ENCODE measurements around the gene STYX. TPM values are rescaled to one million over a fixed set of nuclear protein-coding genes. Genes with fewer than 3 reads are reported as not detected.
A peak's percentile ranks its signal among the peaks of the same experiment; 100 is the strongest.

The STYX gene
- total and polyA plus RNA-seq, 2 of the 8 experiments (the other 6 are each of a cell fraction or from before 2014, with no cell fraction given): 8.3 to 29.0 TPM

DNA sequence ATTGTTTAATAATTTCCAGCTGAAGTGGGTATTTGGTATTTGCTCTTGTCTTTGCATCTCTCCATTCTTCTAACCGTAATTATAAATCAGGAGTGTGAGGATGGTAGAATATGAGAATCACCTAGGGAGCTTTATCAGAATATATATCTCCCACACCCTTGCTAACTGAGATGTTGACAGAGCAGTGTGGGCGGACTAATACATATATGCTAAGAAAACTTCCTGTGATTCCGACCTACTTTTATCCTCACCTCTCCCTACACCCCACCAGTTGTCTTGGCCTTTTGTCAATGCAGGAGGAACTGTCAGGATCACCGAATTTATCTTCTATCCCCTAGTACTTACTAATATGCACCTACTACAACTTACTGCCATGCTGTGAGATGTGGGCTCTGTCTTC is 76.1 kb downstream of the STYX start:
- H2AFZ ChIP-seq (ENCODE audit: low read length): 0 out of 2 replicates have a peak overlapping the region, but pooled peaks have one; percentile 31
- H3K56ac ChIP-seq (replicated peaks; ENCODE audit: insufficient read length, low read depth, low read length): no peak overlapping the region
- H3K23me2 ChIP-seq (ENCODE audit: low read depth, low read length): 0 out of 2 replicates have a peak, but pooled peaks cover 2% of the 10 kb centered on the region
- no peak for DNase-seq (ENCODE audit: low read depth in 1 of 2, low spot score in 2 of 2)
- H3K4me1 ChIP-seq (replicated peaks in 1 of 4; ENCODE audit: control insufficient read depth in 3 of 4, insufficient read depth in 4 of 4, low read length in 3 of 4): no peaks in the 10 kb centered on the region
- H3K14ac ChIP-seq (ENCODE audit: insufficient read length): no peak overlapping the region
- H3K79me2 ChIP-seq (ENCODE audit: control insufficient read depth in 1 of 2, insufficient read depth in 2 of 2, low read length in 2 of 2): no peaks in the 10 kb centered on the region
- H3K9ac ChIP-seq (replicated peaks in 1 of 4; ENCODE audit: extremely low read depth in 1 of 4, low read depth in 3 of 4, low read length in 3 of 4): no peak overlapping the region
- no peak overlapping the region for H3K18ac ChIP-seq (ENCODE audit: extremely low read depth, low read length)
- no peak overlapping the region for H2BK15ac ChIP-seq (ENCODE audit: low read length)
- no peak overlapping the region for H3K27ac ChIP-seq (ENCODE audit: low read depth, low read length)
- no peaks in the 10 kb centered on the region for H3K27me3 ChIP-seq (replicated peaks in 1 of 4; ENCODE audit: control insufficient read depth in 3 of 4, extremely low read depth in 1 of 4, insufficient read depth in 3 of 4, low read length in 3 of 4)
- H4K20me1 ChIP-seq (replicated peaks in 1 of 2; ENCODE audit: control insufficient read depth in 1 of 2, insufficient read depth in 2 of 2, low read length in 2 of 2): no peaks in the 10 kb centered on the region
- no peak overlapping the region for H4K8ac ChIP-seq (ENCODE audit: extremely low read depth, insufficient read depth, low read length)
- no peak overlapping the region for H2BK20ac ChIP-seq (ENCODE audit: low read length)
- H2BK120ac ChIP-seq (replicated peaks; ENCODE audit: low read depth, low read length): no peak overlapping the region
- TF ChIP-seq SP1 (IDR thresholded peaks at IDR 0.05; ENCODE audit: low read depth, low read length): no peak
- no peak for TF ChIP-seq KDM5A (IDR thresholded peaks at IDR 0.05; ENCODE audit: low read length)
- TF ChIP-seq PHF8 (conservative IDR thresholded peaks at IDR 0.05; ENCODE audit: low read depth, low read length): no peak
- no peak overlapping the region for H3K4ac ChIP-seq (replicated peaks; ENCODE audit: insufficient read length, low read depth, low read length)
- H2BK5ac ChIP-seq (ENCODE audit: low read depth, low read length): no peak overlapping the region
- H3K23ac ChIP-seq (ENCODE audit: insufficient read length): no peak overlapping the region
- no peak overlapping the region for H3K4me3 ChIP-seq (ENCODE audit: extremely low read depth in 1 of 4, insufficient read depth in 2 of 4, low read depth in 3 of 4, low read length in 4 of 4)
- no peak overlapping the region for H4K5ac ChIP-seq (ENCODE audit: insufficient read length, low read depth, low read length)
- no peaks in the 10 kb centered on the region for H3K79me1 ChIP-seq (ENCODE audit: low read depth, low read length)
- H3K9me3 ChIP-seq (ENCODE audit: insufficient read depth in 2 of 2, low read depth in 1 of 2, low read length in 1 of 2): no peaks in the 10 kb centered on the region
- POLR2A ChIA-PET (ENCODE audit: partially characterized antibody): interaction anchor here (1.1 kb wide), 1 partner anchor 15 kb away, joined by 3 read pairs; the partner anchor contains the start of gene GNPNAT1
- no peak overlapping the region for H4K91ac ChIP-seq (replicated peaks; ENCODE audit: insufficient read length, low read length)
- no peaks in the 10 kb centered on the region for H3K36me3 ChIP-seq (ENCODE audit: control insufficient read depth in 2 of 4, insufficient read depth in 4 of 4, low read length in 3 of 4)
- no peak overlapping the region for H2AK5ac ChIP-seq (ENCODE audit: low read depth, low read length)
- CTCF ChIA-PET (ENCODE audit: partially characterized antibody): interaction anchor here (0.9 to 1.0 kb wide), 2 partner anchors 9 to 20 kb away, joined by 3 read pairs; no protein-coding TSS in a partner anchor
- 86% methylated on average over 4 of the region's 4 CpGs; no CpG with 5 or more reads in 1 of the 2 experiments for WGBS, 2 experiments (ENCODE audit: extremely low coverage in 1 of 2, insufficient coverage in 1 of 2, insufficient read length in 1 of 2, insufficient replicate concordance in 2 of 2, low coverage in 1 of 2, low lambda C conversion rate in 2 of 2, missing lambda C conversion rate in 1 of 2)
- no peak for FAIRE-seq
- H2BK12ac ChIP-seq (ENCODE audit: low read depth, low read length): no peak overlapping the region
- no peak overlapping the region for H3K4me2 ChIP-seq (ENCODE audit: insufficient read depth in 1 of 2, low read depth in 2 of 2, low read length in 2 of 2)

Measured in H1 (cell line).